ENCODE data around the gene SUDS3.
A peak's percentile ranks its signal among the peaks of the same experiment; 100 is the strongest.
"Not testable (repeated sequence)": the region's sequence is repeated elsewhere in the genome, so short reads cannot be mapped to it uniquely, and the experiment has no call there.

SUDS3 gene, protein sequence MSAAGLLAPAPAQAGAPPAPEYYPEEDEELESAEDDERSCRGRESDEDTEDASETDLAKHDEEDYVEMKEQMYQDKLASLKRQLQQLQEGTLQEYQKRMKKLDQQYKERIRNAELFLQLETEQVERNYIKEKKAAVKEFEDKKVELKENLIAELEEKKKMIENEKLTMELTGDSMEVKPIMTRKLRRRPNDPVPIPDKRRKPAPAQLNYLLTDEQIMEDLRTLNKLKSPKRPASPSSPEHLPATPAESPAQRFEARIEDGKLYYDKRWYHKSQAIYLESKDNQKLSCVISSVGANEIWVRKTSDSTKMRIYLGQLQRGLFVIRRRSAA

DNA sequence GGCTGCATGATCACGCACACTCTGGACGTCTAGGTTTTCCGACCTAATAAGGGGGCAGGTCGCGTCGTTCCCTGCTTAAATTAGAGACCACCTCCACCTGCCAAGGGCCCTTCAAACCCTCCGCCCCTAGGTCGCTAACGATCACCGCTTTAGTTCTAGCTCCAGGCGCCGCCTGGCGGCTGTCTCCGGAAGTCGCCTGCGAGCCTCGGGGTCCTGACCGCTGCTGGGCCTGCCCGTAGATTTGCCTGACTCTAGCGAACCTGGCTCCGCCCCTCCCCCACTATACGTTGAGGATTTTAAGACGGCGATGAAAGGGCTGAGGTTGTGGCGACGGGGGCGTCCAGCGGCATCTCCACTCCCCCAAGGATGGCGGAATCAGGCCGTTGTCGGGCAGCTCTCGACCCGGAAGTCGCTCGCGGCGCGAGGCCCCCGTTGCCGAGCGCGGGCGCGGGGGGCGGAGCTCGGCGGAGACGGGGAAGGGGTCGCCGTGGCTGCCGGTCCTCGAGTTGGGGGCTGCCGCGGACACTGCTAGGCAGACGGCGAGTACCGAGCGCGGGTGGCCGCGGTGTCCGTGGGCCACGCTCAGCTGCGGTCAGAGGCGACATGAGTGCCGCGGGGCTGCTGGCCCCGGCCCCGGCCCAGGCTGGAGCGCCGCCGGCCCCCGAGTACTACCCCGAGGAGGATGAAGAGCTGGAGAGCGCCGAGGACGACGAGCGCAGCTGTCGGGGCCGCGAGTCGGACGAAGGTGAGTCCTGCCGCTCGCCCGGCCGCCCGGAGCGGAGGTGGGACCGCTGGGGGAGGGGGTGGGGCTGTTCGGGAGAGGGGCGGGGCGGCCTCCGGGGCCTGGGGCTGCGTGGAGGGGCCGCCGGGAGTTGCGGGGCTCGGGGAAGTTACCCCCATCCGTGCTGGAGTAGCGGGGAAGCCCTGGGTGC, at the start of gene SUDS3:
Gene SUDS3 (plus strand): TSS at position 467 of the 932 bp plus-strand sequence. CDS start 137 bp downstream, at position 604.
- DNase-seq: peak; percentile 94

DNA sequence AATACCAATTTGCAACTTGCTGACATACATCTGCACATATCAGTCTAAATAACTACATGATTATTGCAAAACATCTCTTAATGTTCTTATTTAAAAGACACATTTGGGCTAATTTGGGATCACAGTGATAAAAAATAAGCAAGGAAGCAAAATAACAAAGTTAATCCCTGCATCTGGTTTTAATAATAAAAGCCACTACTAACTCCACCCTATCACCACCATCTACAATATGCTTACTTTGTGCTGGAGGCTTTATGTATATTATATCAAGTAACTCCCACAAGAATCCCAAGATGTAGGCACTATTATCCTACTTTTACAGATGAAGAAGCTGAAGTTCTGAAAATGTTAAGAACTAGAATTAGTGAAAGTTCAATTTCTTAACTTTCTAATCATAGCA, 49.4 kb upstream of the SUDS3 start:
- no peak for DNase-seq

DNA sequence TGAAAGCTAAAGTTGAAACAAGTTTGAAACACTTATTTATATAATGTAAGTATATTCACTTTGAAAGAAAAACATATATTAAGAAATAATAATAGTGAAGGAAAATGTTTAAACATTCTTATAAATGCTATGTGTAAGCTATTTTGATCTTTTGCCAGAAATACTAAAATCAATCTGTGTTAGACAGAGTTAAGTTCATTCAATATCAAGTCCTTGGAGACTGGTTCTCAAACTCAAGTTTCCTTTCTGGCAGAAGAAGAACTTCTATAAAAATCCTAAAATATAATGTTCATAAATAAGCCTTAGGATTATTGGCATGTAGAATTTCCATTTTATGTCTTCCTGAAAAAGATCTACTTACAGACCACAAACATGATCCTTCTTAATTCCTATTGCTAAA, 49.0 kb upstream of the SUDS3 start:
- no peak for DNase-seq

DNA sequence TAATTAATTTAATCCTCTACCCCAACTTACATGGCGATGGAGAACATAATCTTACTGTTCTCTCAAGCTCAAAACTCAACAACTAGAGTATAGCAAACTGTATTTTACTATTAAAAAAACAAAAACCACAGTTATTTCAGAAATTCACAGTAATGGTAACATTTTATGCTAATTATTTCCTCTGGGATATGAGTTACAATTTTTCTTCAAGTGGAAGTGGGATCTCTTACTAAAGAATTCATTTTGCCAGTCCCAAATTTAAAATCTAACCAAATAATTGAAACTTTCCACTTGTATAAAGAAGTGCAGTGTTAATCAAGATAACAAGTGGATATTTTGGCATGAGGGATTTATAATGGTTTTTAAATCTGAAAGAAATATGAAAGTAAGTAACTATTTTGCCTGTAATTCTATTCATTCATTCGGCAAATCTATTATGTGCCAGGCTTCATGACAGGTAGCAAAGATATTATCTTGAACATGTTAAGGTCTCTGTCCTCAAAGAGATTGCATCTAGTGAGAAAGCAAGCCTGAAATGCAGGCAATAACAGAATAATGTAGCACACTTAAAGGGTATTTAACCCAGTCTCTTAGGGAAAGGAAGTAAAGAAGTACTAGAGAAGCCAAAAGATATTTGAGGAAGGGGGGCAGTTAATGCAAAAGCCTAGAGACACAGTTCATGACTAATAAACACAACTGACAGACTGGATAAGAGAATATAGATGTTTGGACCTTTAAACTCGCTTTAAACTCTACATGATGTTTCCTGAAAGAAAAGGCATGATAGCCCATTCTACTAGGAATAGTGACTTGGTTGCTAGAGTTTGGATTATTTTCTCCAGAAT, 47.6 kb upstream of the SUDS3 start:
- DNase-seq: no peak

DNA sequence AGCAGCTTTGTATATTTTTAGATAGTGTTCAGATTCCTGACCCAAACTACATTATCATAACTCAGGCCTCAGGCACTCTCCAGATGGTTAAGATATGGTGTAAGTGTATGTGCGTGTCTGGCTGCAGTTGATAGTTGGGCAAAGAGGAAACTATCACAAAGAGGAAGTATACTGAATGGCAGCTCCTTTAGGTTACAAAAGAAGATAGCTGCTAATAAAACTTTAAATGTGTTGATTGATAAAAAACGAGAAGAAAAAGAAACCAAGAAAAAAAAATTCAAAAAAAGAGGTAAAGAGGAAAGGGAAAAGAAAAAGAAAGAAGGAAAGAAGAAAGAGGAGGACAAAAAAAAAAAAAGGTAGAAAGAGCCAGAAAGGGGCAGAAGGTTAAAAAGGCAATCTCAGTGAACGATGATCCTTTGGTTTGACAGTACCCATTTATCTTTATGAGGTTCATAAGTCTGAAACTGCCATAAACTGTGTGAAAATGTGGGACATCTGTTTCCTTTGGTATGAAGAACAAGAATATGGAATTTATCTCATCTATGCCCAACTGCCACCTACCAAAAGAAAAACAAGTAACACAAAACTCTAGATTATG, 45.8 kb upstream of the SUDS3 start:
- no peak for DNase-seq

DNA sequence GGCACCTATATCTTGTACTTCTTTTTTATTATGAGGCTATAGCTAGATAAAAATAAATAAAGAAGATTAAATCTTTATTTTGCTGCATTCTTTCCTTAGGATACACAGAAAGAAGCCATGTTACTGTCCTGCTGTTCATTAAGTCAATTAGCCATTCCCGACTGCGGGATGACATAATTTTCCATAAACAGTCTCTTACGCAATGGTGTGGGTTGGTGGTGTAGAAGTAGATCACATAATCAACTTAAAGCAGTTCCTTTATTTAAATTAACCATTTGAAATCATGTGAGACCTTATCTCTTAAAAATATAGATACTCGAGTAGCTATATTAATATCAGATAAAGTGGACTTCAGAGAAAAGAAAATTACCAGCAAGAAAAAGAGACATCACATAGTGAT, 43.8 kb upstream of the SUDS3 start:
- no peak for DNase-seq

DNA sequence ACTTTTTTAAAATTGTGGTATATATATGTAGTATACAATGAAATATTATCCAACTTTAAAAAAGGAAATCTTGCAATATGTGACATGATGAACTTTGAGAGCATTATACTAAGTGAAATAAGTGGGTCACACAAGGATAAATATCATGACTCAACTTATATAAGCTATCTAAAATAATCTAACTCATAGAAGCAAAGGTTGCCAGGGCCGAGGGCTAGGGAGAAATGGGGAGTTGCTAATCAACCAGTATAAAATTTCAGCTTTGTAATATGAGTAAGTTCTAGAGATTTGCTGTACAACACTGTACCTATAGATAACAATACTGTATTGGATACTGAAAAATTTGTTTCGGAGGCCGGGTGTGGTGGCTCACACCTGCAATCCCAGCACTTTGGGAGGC, 42.1 kb upstream of the SUDS3 start:
- no peak for DNase-seq

DNA sequence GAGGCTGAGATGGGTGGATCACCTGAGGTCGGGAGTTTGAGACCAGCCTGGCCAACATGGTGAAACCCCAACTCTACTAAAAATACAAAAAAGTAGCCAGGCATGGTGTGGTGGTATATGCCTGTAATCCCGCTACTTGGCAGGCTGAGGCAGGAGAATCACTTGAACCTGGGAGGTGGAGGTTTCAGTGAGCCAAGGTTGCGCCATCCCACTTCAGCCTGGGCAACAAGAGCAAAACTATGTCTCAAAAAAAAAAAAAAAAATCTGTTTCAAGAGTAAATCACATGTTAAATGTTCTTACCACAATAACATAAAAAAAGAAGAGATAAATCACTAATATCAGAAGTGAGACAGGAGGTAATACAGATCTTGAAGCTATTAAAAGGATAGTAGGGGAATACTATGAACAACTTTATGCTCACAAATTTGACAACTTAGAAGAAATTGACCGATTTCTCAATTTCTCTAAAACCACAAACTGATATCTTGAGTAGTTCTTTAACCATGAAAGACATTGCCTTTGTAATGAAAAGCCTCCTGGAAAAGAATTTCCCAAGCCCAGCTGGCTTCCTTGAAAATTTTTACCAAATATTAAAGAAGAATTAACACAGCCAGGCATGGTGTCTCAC, 41.3 kb upstream of the SUDS3 start:
- no peak for DNase-seq

DNA sequence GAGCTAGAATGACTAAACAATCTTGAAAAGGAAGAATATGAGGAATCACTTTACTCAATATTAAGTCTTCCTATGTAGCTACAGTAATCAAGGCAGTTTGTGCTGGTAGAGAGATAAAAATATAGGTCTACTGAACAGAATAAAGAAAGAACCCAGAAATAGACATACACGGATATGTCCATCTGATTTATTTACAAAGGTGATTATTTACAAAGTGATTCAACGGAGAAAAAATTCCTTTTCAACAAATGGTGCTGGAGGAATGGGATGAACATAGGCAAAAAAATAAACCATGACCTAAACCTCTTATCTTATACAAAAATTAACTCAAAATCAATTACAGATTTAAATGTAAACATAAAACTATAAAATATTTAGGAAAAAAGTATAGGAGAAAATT, 40.2 kb upstream of the SUDS3 start:
- no peak for DNase-seq

DNA sequence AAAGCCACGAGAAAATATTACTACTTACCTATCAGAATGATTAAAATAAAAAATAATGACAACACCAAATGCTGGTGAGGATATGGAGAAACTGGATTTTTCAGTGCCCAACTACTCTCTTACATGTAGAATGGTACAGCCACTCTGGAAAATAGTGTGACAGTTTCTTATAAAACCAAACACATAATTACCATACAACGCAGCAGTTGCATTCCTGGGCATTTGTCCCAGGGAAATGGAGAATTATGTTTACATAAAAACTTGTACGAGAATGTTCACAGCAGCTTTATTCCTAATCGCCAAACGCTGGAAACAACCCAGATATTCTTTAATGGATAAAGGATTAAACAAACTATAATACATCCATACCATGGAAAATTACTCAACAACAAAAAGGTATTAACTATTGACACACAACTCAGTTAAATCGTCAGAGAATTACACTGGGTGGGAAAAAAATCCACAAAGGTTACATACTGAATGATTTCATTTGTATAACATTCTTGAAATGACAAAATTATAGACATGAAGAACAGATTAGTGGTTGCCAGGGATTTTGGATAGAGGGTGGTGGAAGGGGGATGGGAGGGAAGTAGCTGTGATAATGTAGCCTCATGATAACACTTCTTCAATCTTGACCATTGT, 39.0 kb upstream of the SUDS3 start:
- no peak for DNase-seq

DNA sequence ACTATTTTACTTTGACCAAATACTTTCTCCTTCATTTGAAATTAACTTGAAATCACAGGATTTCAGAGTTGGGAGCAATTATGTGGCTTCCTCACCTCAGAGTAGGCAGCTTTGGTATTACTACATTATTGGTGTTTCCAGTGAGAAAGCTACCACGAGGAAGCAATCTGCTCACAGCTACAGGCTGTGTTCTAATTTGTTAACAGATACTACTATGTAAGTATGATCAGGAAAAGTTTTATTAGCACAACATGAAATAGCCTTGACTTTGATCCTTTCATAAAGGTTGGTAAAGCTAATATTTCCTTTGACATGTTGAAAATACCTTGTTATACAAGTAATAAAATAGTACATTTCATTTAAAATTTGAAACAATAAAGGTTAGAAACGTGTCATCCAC, 34.3 kb upstream of the SUDS3 start:
- no peak for DNase-seq

DNA sequence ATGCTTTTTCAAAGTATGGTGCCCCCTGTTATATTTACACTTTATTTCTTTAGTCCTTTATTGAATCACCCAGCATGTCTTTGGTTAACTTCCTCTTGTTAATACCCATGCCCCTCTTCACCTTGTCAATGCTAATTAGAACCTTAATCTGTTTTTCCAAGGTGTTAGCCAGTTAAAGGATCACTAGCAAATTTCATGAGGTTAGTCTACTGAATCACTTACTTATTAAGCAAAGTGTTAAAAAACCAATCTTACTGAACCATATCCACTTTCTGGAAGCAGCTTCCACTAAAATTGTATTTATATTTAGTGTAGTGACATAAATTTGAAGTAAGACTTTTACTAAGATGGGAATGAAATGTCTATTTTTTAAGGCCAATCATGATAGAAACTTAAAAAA, 31.5 kb upstream of the SUDS3 start:
- no peak for DNase-seq

DNA sequence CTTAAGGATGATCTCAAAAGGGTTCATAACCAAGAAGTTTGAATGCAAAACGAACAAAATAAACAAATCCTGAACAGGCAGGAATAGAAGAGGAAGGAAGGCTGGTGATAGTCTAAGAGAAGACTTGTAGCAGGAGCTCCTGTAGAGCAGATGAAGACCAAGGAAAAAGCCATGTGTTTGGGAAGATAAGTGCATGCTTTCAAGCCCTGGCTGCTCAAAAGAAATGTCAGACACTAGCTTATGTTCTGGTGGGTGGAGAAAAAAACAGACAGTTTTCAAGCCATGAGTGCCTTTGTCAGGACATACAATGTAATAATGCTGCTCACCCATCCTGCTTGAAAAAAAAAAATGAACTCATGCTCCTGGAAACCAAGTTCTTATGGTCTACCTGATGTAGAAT, 31.0 kb upstream of the SUDS3 start:
- DNase-seq: no peak

DNA sequence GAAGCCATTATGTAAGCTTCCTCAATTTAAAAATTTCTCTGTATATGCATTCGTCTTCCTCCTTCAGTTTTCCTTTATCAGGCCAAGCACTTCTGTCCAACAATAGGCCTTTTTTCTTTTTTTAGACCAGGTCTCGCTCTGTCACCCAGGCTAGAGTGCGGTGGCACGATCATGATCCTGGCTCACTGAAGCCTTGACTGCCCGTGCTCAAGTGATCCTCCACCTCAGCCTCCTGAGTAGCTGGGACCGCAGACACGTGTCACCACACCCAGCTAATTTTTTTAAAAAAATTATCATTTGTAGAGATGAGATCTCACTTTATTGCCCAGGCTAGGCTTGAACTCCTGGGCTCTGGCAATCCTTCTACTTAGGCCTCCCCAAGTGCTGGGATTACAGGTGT, 29.5 kb upstream of the SUDS3 start:
- DNase-seq: no peak

DNA sequence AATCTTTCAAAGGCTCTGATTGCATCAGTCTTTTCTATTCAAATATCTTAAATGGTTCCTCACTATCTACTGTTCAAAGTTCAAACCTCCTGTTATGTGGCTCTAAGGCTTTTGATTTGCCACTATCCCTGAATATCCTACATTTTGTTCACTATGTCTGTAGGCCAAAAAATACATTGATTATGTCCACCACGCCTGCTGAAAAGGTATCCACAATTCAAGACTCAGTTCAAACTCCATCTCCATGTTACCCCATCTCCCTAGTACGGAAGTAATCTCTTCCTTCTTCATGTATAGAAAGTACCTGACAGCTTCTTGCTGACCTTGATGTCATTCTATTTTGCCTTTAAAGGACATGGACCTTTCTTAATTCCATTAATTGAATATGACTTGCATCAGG, 28.4 kb upstream of the SUDS3 start:
- DNase-seq: no peak

DNA sequence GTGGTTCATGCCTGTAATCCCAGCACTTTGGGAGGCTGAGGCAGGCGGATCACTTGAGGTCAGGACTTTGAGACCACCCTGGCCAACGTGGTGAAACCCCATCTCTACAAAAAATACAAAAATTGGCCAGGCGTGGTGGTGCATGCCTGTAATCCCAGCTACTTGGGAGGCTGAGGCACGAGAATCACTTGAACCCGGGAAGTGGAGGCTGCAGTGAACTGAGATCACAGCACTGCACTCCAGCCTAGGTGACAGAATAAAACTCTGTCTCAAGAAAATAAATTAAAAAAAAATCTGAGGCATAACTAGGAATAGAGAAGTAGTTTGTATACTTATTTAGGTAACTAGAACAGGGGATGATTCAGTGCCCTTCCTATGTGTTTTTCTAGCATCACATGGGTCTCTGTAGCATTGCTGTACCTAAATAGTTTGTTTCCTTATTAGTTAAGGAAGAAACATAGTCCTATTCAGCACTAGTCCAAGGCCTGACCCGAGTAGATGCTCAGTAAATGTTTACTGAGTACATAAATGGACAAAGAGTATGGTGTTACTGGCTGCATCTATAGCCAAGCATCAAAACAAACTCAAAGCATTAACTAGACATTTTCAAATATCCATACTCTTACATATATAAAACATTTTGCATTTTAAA, 25.3 kb upstream of the SUDS3 start:
- no peak for DNase-seq

DNA sequence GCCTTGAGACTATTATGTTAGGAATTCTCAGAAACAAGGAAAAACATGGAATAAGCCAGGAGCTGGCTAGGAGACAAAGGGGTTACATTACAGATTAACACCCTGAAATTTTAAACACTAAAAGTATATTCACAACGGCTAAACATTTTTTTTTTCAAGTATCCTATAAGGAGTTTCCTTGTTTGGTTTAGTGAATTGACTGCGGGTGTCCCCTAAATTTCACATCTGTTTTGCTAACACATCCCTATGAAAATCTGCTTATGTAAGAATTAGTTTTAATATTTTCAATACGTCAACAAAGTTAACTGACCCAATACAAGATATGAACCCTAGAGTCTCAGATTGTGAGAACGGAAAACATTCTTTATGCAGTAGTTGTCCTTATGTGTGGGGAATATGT, 22.6 kb upstream of the SUDS3 start:
- no peak for DNase-seq

DNA sequence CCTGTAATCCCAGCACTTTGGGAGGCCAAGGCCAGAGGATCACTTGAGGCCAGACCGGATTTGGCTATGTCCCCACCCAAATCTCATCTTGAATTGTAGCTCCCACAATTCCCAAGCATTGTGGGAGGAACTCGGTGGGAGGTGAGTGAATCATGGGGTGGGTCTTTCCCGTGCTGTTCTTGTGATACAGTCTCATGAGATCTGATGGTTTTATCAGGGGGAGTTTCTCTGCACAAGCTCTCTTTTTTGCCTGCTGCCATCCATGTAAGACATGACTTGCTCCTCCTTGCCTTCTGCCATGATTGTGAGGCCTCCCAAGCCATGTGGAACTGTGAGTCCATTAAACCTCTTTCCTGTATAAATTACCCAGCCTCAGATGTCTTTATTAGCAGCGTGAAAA, 21.9 kb upstream of the SUDS3 start:
- not testable (repeated sequence) for DNase-seq

DNA sequence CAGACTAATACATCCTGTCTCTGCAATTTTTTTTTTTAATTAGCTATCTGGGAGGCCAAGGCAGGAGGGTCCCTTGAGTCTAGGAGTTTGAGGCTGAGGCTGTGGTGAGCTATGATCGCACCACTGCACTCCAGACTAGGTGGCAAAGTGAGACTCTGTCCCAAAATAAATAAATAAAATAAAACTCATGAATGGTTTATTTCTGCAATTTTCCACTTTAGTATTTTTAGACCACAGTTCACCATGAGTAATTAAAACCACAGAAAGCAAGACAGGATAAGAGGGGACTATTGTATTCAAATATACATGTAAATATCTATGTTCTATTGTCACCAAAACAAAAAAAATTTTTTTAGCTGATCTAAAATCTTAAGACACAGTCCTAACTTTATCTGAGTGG, 21.5 kb upstream of the SUDS3 start:
- DNase-seq: no peak

DNA sequence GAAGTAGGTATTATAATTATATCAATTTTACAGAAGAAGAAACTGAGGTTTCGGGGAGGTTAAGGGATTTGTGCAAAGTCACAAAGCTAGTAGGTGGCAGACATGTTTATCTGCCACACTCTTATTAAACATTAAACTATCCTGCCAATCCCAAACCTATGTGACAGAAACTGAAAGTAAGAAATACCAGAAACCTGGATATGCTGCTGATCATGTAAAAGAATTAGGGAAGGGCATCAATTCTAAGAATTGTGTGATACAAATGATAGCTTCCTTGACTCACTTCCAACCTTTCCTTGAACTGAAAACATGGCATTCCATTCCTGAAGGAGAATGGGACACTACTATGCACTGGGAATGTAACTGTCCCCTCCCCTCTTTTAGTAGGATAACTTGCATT, 20.5 kb upstream of the SUDS3 start:
- DNase-seq: no peak

DNA sequence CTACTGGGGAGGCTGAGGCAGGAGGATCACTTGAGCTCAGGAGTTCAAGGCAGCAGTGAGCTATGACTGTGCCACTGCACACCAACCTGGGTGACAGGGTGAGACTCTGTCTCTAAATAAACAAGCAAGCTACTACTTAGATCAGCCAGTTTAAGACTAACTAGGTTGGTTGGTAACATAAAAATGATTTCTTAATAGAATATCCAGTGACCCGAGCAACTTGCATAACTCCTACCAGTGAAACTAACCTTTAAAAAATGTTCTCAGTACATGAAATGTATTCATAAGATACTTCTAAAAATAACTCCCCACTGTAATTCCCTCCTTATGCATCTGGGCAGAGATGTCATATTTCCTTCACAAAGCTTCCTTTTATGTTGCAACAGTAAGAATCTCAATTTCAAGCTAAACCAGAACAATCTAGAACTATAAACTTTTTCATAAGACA, 19.5 kb upstream of the SUDS3 start:
- DNase-seq: peak; percentile 13

All from activated naive CD4-positive, alpha-beta T cell treated with anti-CD3 and anti-CD28 coated beads, Interleukin-2, amount 50 U/mL, for 16 hours (primary cell).